Glutamatergic neuron (in vitro differentiated cells): Measurements from ENCODE around the gene ABHD14A. TPM values are rescaled to one million over a fixed set of nuclear protein-coding genes. Genes with fewer than 3 reads are reported as not detected.

ENCODE experiments used
- DNase-seq: peaks from one replicate; pipeline ENCODE4 v3.0.0; 2022
- H3K27ac Mint-ChIP-seq: one replicate; pipeline ENCODE4 v1.8.0; 2020; ENCODE audit warnings: mild to moderate bottlenecking, mixed read lengths, inconsistent platforms; ENCODE audit not compliant: unreplicated experiment
- H3K27me3 Mint-ChIP-seq: one replicate; pipeline ENCODE4 v1.8.0; 2020; ENCODE audit warnings: mild to moderate bottlenecking, moderate library complexity, mixed read lengths, inconsistent platforms; ENCODE audit not compliant: unreplicated experiment
- H3K36me3 Mint-ChIP-seq: one replicate; pipeline ENCODE4 v1.8.0; 2020; ENCODE audit warnings: mild to moderate bottlenecking, mixed read lengths, inconsistent platforms; ENCODE audit not compliant: unreplicated experiment
- H3K4me1 Mint-ChIP-seq: one replicate; pipeline ENCODE4 v1.8.0; 2020; ENCODE audit warnings: mild to moderate bottlenecking, low read depth, mixed read lengths, inconsistent platforms; ENCODE audit not compliant: unreplicated experiment
- H3K4me3 Mint-ChIP-seq: one replicate; pipeline ENCODE4 v1.8.0; 2020; ENCODE audit warnings: mild to moderate bottlenecking, mixed read lengths, inconsistent platforms; ENCODE audit not compliant: unreplicated experiment
- H3K9me3 Mint-ChIP-seq: one replicate; pipeline ENCODE4 v1.8.0; 2020; ENCODE audit warnings: mild to moderate bottlenecking, moderate library complexity, mixed read lengths, inconsistent platforms; ENCODE audit not compliant: unreplicated experiment
- CTCF ChIP-seq: fragments of 200-600 bp; sonication (generic); IDR thresholded peaks from one replicate; pipeline ENCODE4 v1.5.0; 2021; ENCODE audit not compliant: partially characterized antibody, unreplicated experiment
- total RNA-seq: library from RNA; stranded (reverse); fragmentation: NEBNext Ultra II Directional; extraction: Animal tissue kit (Norgen Biotek cat#: 25700); gene quantifications from one replicate; pipeline ENCODE4 v1.2.1, GENCODE V29; 2021; ENCODE audit not compliant: unreplicated experiment

Gene ABHD14A
- total RNA-seq, 1 donor from 2014 or later = 12.7 TPM

- DNase-seq = no peak
- TF ChIP-seq CTCF = no peak
- Mint-ChIP-seq H3K4me1 (no peaks in the 10 kb centered on the region), H3K27me3 (peaks cover 5% of the 10 kb centered on the region), H3K9me3 (no peaks in the 10 kb centered on the region), H3K27ac (no peak overlapping the region), H3K4me3 (no peak overlapping the region), H3K36me3 (no peaks in the 10 kb centered on the region)
These were observed 40.6 kb upstream of the ABHD14A start for GRCh38 chr3:51934139-51934850.

- H3K4me1 Mint-ChIP-seq = no peaks in the 10 kb centered on the region
- no peaks in the 10 kb centered on the region for H3K9me3 Mint-ChIP-seq
- no peak for DNase-seq
- H3K27me3 Mint-ChIP-seq = peaks cover 5% of the 10 kb centered on the region
- H3K27ac Mint-ChIP-seq = no peak overlapping the region
- no peaks in the 10 kb centered on the region for H3K36me3 Mint-ChIP-seq
- TF ChIP-seq CTCF = no peak
- no peak overlapping the region for H3K4me3 Mint-ChIP-seq
These were observed 39.6 kb upstream of the ABHD14A start for GRCh38 chr3:51934991-51935885.

GRCh38 chr3:51935886-51936755 lies 38.7 kb upstream of the ABHD14A start:
- DNase-seq = no peak
- no peaks in the 10 kb centered on the region for H3K9me3 Mint-ChIP-seq
- peaks cover 4% of the 10 kb centered on the region for H3K4me1 Mint-ChIP-seq
- no peak overlapping the region for H3K27ac Mint-ChIP-seq
- no peak for TF ChIP-seq CTCF
- H3K4me3 Mint-ChIP-seq = no peak overlapping the region
- no peaks in the 10 kb centered on the region for H3K36me3 Mint-ChIP-seq
- peaks cover 8% of the 10 kb centered on the region for H3K27me3 Mint-ChIP-seq

GRCh38 chr3:51937014-51937413 lies 37.9 kb upstream of the ABHD14A start:
- peaks cover 1% of the 10 kb centered on the region for H3K9me3 Mint-ChIP-seq
- no peak overlapping the region for H3K4me3 Mint-ChIP-seq
- peaks cover 8% of the 10 kb centered on the region for H3K27me3 Mint-ChIP-seq
- H3K27ac Mint-ChIP-seq = no peak overlapping the region
- no peaks in the 10 kb centered on the region for H3K36me3 Mint-ChIP-seq
- DNase-seq = no peak
- no peak for TF ChIP-seq CTCF
- H3K4me1 Mint-ChIP-seq = peaks cover 6% of the 10 kb centered on the region
